K562 (cell line): Measurements from ENCODE around the gene LTA. TPM values are rescaled to one million over a fixed set of nuclear protein-coding genes. Genes with fewer than 3 reads are reported as not detected.
A peak's percentile ranks its signal among the peaks of the same experiment; 100 is the strongest.

Experiments used
- EP400 ChIP-seq: fragments of 450-650 bp; IDR thresholded peaks from 2 replicates; pipeline ENCODE4 v1.6.1; 2017; ENCODE audit warnings: antibody characterized with exemption, mild to moderate bottlenecking, moderate library complexity
- FOXJ2 ChIP-seq: fragments of 200-800 bp; sonication (Bioruptor generic); IDR thresholded peaks from 2 replicates; pipeline ENCODE4 v1.6.1; 2016; ENCODE audit warnings: missing genetic modification characterization, missing compliant biosample characterization
- JUN ChIP-seq, 2 experiments: sonication (generic) in 1 of 2; formaldehyde crosslinking in 1 of 2; IDR thresholded peaks; 2 replicates each; pipeline versions ENCODE4 v1.6.1 to v1.8.0; 2012 to 2022; ENCODE audit warnings: borderline replicate concordance in 2 of 2, mild to moderate bottlenecking in 2 of 2, improper control_type of control experiment in 1 of 2, low read depth in 1 of 2, low read length in 1 of 2, missing genetic modification reagents in 1 of 2
- NBN ChIP-seq: fragments of 450-650 bp; IDR thresholded peaks from 2 replicates; pipeline ENCODE4 v1.6.1; 2016; ENCODE audit warnings: low read depth, mild to moderate bottlenecking
- NFIX ChIP-seq: fragments of 250-450 bp; sonication (Bioruptor Pico); IDR thresholded peaks from 2 replicates; pipeline ENCODE4 v1.4.0; 2020; ENCODE audit warnings: low read depth, mild to moderate bottlenecking, moderate library complexity
- SPI1 ChIP-seq: IDR thresholded peaks from 2 replicates; pipeline ENCODE4 v1.6.1; 2011; ENCODE audit warnings: low read depth, low read length, control low read depth, borderline replicate concordance
- ZBTB1 ChIP-seq: sonication (generic); formaldehyde crosslinking; IDR thresholded peaks from 2 replicates; pipeline ENCODE4 v1.8.1; 2023; ENCODE audit warnings: missing genetic modification reagents, low read depth, mild to moderate bottlenecking, borderline replicate concordance
- polyA plus RNA-seq, 8 experiments: library from polyadenylated mRNA; depleted of rRNA in 4 of 8; stranded (reverse) in 5 of 8; unstranded in 3 of 8; fragments of >200 nt; fragmentation: Nextera tagmentation in 2 of 8; fragmentation: Illumina TruSeq in 1 of 8; extraction: Ambion mirVana in 2 of 8; extraction: Trizol in 1 of 8; gene quantifications; 2 replicates each; pipeline versions ENCODE4 v1.2.1 to v1.2.3, GENCODE V29; 2011 to 2014; ENCODE audit warnings: inconsistent platforms in 1 of 8, missing spikeins in 1 of 8
- total RNA-seq, 7 experiments: library from RNA; depleted of rRNA in 6 of 7; stranded (reverse); fragments of >200 nt in 6 of 7; fragmentation: Illumina TruSeq in 2 of 7; extraction: Trizol in 2 of 7; gene quantifications; 2 replicates each; pipeline versions ENCODE4 v1.2.1 to v1.2.3, GENCODE V29; 2011 to 2021; ENCODE audit warnings: low replicate concordance in 1 of 7
- TF ChIP-seq, protein P1 (sequence below), 2 experiments: fragments of 450-650 bp in 1 of 2; IDR thresholded peaks; 2 replicates each; pipeline ENCODE4 v1.6.1; 2011 to 2017; ENCODE audit warnings: low read depth in 2 of 2, antibody characterized with exemption in 1 of 2, borderline replicate concordance in 1 of 2, low read length in 1 of 2, mild to moderate bottlenecking in 1 of 2, mixed read lengths in 1 of 2; ENCODE audit not compliant: control insufficient read depth in 1 of 2
- TF ChIP-seq, protein P2 (sequence below): fragments of 250-450 bp; sonication (Bioruptor Pico); IDR thresholded peaks from 2 replicates; pipeline ENCODE4 v1.8.0; 2022; ENCODE audit warnings: moderate library complexity, mild to moderate bottlenecking, inconsistent platforms
- TF ChIP-seq, protein P3 (sequence below): fragments of 450-650 bp; formaldehyde crosslinking; IDR thresholded peaks from 2 replicates; pipeline ENCODE4 v1.4.0; 2022; ENCODE audit warnings: missing genetic modification characterization
- TF ChIP-seq, protein P4 (sequence below): fragments of 250-450 bp; sonication (Bioruptor Pico); IDR thresholded peaks from 2 replicates; pipeline ENCODE4 v1.5.0; 2022; ENCODE audit warnings: mild to moderate bottlenecking
- TF ChIP-seq, protein P5 (sequence below): sonication (generic); formaldehyde crosslinking; IDR thresholded peaks from 2 replicates; pipeline ENCODE4 v1.8.1; 2022; ENCODE audit warnings: missing genetic modification reagents

The LTA gene
- total and polyA plus RNA-seq, 9 of the 15 experiments (the other 6 are each of a cell fraction or from before 2014, with no cell fraction given): 0.80 TPM; not detected in 8

DNA sequence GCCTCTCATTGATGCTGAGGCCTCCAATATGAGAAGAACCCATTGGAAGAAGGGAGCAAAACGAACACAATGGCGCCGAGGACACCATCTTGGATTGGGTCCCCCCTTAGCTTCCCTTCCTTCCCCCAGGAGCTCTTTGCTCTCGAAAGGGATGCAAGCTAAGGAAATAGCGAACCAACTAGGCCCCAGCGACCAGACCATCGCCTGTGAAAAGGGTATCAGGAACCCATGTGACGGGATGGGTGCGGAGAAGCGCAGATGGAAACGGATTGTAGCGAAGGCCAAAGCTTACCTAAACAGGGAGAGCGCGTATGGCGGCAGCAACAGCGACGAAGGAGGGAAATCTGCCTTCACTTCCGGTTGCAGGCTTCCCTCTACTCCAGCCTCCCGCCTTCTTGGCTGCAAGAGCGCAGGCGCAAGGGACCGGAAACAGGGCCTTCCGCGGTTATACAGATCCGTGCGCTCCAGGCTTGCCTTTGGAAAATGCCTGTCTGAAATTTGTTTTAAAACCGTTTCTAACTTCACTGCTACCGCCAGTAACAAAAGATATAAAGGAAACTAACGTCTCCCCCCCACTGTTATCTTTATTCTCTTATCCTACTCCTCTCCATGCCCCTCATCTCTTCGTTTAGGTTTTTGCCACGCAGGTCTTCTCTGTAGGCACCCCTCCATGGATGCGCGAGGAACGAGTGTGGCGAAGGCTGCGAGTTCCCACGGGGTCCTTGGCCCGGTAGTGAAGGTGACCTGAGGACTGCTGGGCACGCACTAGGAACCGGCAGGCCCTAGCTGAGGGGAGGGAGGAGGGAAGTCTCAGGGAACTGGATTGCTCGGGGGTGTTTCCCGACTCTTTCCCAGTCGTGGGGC, 30.2 kb upstream of the LTA start, which contains the start of gene DDX39B (continued):
- TF ChIP-seq EP400 (peak; percentile 100), SPI1 (peak; percentile 65; the same call in 1 of the 2 replicates), FOXJ2 (tag) (peak; percentile 29; the same call in 1 of the 2 replicates), JUN (IDR thresholded peaks at IDR 0.05; ENCODE audit: borderline replicate concordance, low read depth, low read length) (peak; percentile 9; the same call in 1 of the 2 replicates), JUN (CRISPR knock-in tag; IDR thresholded peaks at IDR 0.05; ENCODE audit: borderline replicate concordance) (peak; percentile 44; the same call in 1 of the 2 replicates), NFIX (CRISPR knock-in tag) (no peak), ZBTB1 (CRISPR knock-in tag) (no peak), NBN (peak; percentile 96)
- TF ChIP-seq, protein P1, sequence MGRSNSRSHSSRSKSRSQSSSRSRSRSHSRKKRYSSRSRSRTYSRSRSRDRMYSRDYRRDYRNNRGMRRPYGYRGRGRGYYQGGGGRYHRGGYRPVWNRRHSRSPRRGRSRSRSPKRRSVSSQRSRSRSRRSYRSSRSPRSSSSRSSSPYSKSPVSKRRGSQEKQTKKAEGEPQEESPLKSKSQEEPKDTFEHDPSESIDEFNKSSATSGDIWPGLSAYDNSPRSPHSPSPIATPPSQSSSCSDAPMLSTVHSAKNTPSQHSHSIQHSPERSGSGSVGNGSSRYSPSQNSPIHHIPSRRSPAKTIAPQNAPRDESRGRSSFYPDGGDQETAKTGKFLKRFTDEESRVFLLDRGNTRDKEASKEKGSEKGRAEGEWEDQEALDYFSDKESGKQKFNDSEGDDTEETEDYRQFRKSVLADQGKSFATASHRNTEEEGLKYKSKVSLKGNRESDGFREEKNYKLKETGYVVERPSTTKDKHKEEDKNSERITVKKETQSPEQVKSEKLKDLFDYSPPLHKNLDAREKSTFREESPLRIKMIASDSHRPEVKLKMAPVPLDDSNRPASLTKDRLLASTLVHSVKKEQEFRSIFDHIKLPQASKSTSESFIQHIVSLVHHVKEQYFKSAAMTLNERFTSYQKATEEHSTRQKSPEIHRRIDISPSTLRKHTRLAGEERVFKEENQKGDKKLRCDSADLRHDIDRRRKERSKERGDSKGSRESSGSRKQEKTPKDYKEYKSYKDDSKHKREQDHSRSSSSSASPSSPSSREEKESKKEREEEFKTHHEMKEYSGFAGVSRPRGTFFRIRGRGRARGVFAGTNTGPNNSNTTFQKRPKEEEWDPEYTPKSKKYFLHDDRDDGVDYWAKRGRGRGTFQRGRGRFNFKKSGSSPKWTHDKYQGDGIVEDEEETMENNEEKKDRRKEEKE (IDR thresholded peaks at IDR 0.05; ENCODE audit: borderline replicate concordance in 1 of 2, control insufficient read depth in 1 of 2, low read depth in 2 of 2, low read length in 1 of 2): no peak
- TF ChIP-seq, protein P2, sequence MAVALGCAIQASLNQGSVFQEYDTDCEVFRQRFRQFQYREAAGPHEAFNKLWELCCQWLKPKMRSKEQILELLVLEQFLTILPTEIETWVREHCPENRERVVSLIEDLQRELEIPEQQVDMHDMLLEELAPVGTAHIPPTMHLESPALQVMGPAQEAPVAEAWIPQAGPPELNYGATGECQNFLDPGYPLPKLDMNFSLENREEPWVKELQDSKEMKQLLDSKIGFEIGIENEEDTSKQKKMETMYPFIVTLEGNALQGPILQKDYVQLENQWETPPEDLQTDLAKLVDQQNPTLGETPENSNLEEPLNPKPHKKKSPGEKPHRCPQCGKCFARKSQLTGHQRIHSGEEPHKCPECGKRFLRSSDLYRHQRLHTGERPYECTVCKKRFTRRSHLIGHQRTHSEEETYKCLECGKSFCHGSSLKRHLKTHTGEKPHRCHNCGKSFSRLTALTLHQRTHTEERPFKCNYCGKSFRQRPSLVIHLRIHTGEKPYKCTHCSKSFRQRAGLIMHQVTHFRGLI (CRISPR knock-in tag): 0 out of 2 replicates have a peak, but pooled peaks have one; percentile 27
- TF ChIP-seq, protein P3, sequence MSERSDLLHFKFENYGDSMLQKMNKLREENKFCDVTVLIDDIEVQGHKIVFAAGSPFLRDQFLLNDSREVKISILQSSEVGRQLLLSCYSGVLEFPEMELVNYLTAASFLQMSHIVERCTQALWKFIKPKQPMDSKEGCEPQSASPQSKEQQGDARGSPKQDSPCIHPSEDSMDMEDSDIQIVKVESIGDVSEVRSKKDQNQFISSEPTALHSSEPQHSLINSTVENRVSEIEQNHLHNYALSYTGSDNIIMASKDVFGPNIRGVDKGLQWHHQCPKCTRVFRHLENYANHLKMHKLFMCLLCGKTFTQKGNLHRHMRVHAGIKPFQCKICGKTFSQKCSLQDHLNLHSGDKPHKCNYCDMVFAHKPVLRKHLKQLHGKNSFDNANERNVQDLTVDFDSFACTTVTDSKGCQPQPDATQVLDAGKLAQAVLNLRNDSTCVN (CRISPR knock-in tag): peak; percentile 94
- TF ChIP-seq, protein P4, sequence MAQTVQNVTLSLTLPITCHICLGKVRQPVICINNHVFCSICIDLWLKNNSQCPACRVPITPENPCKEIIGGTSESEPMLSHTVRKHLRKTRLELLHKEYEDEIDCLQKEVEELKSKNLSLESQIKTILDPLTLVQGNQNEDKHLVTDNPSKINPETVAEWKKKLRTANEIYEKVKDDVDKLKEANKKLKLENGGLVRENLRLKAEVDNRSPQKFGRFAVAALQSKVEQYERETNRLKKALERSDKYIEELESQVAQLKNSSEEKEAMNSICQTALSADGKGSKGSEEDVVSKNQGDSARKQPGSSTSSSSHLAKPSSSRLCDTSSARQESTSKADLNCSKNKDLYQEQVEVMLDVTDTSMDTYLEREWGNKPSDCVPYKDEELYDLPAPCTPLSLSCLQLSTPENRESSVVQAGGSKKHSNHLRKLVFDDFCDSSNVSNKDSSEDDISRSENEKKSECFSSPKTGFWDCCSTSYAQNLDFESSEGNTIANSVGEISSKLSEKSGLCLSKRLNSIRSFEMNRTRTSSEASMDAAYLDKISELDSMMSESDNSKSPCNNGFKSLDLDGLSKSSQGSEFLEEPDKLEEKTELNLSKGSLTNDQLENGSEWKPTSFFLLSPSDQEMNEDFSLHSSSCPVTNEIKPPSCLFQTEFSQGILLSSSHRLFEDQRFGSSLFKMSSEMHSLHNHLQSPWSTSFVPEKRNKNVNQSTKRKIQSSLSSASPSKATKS (CRISPR knock-in tag): peak; percentile 17; the same call in 1 of the 2 replicates
- TF ChIP-seq, protein P5, sequence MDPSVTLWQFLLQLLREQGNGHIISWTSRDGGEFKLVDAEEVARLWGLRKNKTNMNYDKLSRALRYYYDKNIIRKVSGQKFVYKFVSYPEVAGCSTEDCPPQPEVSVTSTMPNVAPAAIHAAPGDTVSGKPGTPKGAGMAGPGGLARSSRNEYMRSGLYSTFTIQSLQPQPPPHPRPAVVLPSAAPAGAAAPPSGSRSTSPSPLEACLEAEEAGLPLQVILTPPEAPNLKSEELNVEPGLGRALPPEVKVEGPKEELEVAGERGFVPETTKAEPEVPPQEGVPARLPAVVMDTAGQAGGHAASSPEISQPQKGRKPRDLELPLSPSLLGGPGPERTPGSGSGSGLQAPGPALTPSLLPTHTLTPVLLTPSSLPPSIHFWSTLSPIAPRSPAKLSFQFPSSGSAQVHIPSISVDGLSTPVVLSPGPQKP (CRISPR knock-in tag): 0 out of 2 replicates have a peak, but pooled peaks have one; percentile 62
